ENCODE measurements around the gene ASGR2.

- TF ChIP-seq, protein P1, sequence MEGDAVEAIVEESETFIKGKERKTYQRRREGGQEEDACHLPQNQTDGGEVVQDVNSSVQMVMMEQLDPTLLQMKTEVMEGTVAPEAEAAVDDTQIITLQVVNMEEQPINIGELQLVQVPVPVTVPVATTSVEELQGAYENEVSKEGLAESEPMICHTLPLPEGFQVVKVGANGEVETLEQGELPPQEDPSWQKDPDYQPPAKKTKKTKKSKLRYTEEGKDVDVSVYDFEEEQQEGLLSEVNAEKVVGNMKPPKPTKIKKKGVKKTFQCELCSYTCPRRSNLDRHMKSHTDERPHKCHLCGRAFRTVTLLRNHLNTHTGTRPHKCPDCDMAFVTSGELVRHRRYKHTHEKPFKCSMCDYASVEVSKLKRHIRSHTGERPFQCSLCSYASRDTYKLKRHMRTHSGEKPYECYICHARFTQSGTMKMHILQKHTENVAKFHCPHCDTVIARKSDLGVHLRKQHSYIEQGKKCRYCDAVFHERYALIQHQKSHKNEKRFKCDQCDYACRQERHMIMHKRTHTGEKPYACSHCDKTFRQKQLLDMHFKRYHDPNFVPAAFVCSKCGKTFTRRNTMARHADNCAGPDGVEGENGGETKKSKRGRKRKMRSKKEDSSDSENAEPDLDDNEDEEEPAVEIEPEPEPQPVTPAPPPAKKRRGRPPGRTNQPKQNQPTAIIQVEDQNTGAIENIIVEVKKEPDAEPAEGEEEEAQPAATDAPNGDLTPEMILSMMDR (IDR thresholded peaks at IDR 0.05): no peak
- TF ChIP-seq POLR2A (IDR thresholded peaks at IDR 0.05): no peak
Observed at GRCh38 chr17:7101531-7101930, 13.1 kb downstream of the ASGR2 start.

Measured in thyroid gland (tissue), 4 donors.